Thymus (tissue), 11 donors: ENCODE results near the gene SCAI. TPM values are rescaled to one million over a fixed set of nuclear protein-coding genes. Genes with fewer than 3 reads are reported as not detected.

ENCODE experiments used
- DNase-seq, 9 donors: peaks; one replicate each; pipeline ENCODE4 v3.0.0-alpha.2; 2013; ENCODE audit warnings: low spot score in 9 of 9, low read depth in 6 of 9, missing footprints in 1 of 9
- H3K27ac ChIP-seq, 2 donors: one replicate each; pipeline ENCODE4 v1.5.1; 2013; ENCODE audit warnings: control low read depth in 1 of 2, low read depth in 1 of 2, low read length in 1 of 2, mild to moderate bottlenecking in 1 of 2, moderate library complexity in 1 of 2
- H3K27me3 ChIP-seq, 2 donors: one replicate each; pipeline ENCODE4 v1.5.1; 2013; ENCODE audit warnings: low read length in 1 of 2; ENCODE audit not compliant: control insufficient read depth in 2 of 2, insufficient read depth in 1 of 2
- H3K36me3 ChIP-seq, 2 donors: one replicate each; pipeline ENCODE4 v1.5.1; 2013; ENCODE audit warnings: low read length in 1 of 2, mild to moderate bottlenecking in 1 of 2, moderate library complexity in 1 of 2; ENCODE audit not compliant: control insufficient read depth in 2 of 2, insufficient read depth in 2 of 2
- H3K4me1 ChIP-seq, 2 donors: one replicate each; pipeline ENCODE4 v1.5.1; 2013; ENCODE audit warnings: low read length in 2 of 2; ENCODE audit not compliant: control insufficient read depth in 2 of 2, insufficient read depth in 2 of 2
- H3K4me3 ChIP-seq, 2 donors: one replicate each; pipeline ENCODE4 v1.5.1; 2013; ENCODE audit warnings: low read length in 2 of 2, control low read depth in 1 of 2, mild to moderate bottlenecking in 1 of 2
- H3K9me3 ChIP-seq, 2 donors: one replicate each; pipeline ENCODE4 v1.5.1; 2013; ENCODE audit warnings: low read length in 1 of 2, mild to moderate bottlenecking in 1 of 2; ENCODE audit not compliant: control insufficient read depth in 2 of 2, insufficient read depth in 1 of 2
- WGBS: extraction: QIAGEN DNeasy Blood & Tissue Kit; methylation state at CpG from one replicate; pipeline ENCODE4 v1.1.7; 2013; 5-methylcytosine and 5-hydroxymethylcytosine counted together
- polyA plus RNA-seq: library from polyadenylated mRNA; stranded (reverse); fragments of 200-250 nt; gene quantifications from one replicate; pipeline ENCODE4 v1.2.3, GENCODE V29; 2013
- total RNA-seq: library from RNA; stranded (reverse); fragments of 120-200 nt; gene quantifications from one replicate; pipeline ENCODE4 v1.2.4, GENCODE V29; 2013
- donor health status: healthy.

SCAI gene
- total and polyA plus RNA-seq, 2 donors: 9.4 to 23.5 TPM

- peaks cover 7 to 18% of the 10 kb centered on the region in 2 donors for H3K36me3 ChIP-seq
- 94% methylated on average over 1 of the region's 1 CpG for WGBS
- no peaks in the 10 kb centered on the region for H3K27me3 ChIP-seq
- H3K27ac ChIP-seq: no peak overlapping the region
- no peak for DNase-seq
- no peak overlapping the region for H3K4me3 ChIP-seq
- no peaks in the 10 kb centered on the region for H3K4me1 ChIP-seq
- no peaks in the 10 kb centered on the region for H3K9me3 ChIP-seq
These were observed 189.1 kb downstream of the SCAI start for GRCh38 chr9:124954255-124954654.

- Histone ChIP-seq H3K36me3 (peaks cover 7 to 18% of the 10 kb centered on the region in 2 donors), H3K27ac (no peak overlapping the region), H3K4me1 (no peaks in the 10 kb centered on the region), H3K27me3 (no peaks in the 10 kb centered on the region), H3K9me3 (no peaks in the 10 kb centered on the region), H3K4me3 (no peak overlapping the region)
- DNase-seq: no peak
- 94% methylated on average over 3 of the region's 3 CpGs for WGBS
These were observed 193.1 kb downstream of the SCAI start for GRCh38 chr9:124950050-124950718.

- no peaks in the 10 kb centered on the region for H3K4me1 ChIP-seq
- H3K9me3 ChIP-seq: no peaks in the 10 kb centered on the region
- no peak overlapping the region for H3K4me3 ChIP-seq
- H3K36me3 ChIP-seq: peaks cover 7 to 14% of the 10 kb centered on the region in 2 donors
- no peaks in the 10 kb centered on the region for H3K27me3 ChIP-seq
- H3K27ac ChIP-seq: no peak overlapping the region
- DNase-seq: no peak
- WGBS: 95% methylated on average over 2 of the region's 2 CpGs
These were observed 193.9 kb downstream of the SCAI start for GRCh38 chr9:124949387-124949786.

- no peak for DNase-seq
- H3K9me3 ChIP-seq: no peaks in the 10 kb centered on the region
- no peak overlapping the region for H3K4me3 ChIP-seq
- no peaks in the 10 kb centered on the region for H3K4me1 ChIP-seq
- 97% methylated on average over 5 of the region's 5 CpGs for WGBS
- H3K36me3 ChIP-seq: peaks cover 0 to 11% of the 10 kb centered on the region in 2 donors
- no peak overlapping the region for H3K27ac ChIP-seq
- H3K27me3 ChIP-seq: no peaks in the 10 kb centered on the region
These were observed 195.5 kb downstream of the SCAI start for GRCh38 chr9:124947727-124948391.

DNA sequence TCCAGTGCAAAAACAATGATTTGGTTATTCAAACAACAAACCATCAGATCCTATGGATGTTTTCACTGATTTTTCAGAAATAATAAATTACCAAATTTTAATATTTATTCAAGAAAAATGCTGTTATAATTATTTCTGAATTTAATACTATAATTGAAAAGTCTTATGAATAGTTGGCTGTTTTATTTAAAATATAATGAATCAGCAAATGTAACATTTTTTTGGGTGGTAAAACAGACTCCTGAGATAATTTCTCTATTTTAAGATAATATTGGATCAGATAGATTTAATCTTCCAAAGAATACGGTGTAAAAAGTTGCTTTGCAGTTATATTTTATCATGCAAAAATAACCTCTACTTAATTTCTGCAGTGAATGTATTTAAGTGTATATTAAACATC, 197.2 kb downstream of the SCAI start:
- Histone ChIP-seq H3K36me3 (peaks cover 0 to 6% of the 10 kb centered on the region in 2 donors), H3K9me3 (no peaks in the 10 kb centered on the region), H3K4me3 (no peak overlapping the region), H3K27me3 (no peaks in the 10 kb centered on the region), H3K27ac (no peak overlapping the region), H3K4me1 (peaks cover 0 to 5% of the 10 kb centered on the region in 2 donors)
- no peak for DNase-seq
- WGBS: 100% methylated on average over 1 of the region's 1 CpG

DNA sequence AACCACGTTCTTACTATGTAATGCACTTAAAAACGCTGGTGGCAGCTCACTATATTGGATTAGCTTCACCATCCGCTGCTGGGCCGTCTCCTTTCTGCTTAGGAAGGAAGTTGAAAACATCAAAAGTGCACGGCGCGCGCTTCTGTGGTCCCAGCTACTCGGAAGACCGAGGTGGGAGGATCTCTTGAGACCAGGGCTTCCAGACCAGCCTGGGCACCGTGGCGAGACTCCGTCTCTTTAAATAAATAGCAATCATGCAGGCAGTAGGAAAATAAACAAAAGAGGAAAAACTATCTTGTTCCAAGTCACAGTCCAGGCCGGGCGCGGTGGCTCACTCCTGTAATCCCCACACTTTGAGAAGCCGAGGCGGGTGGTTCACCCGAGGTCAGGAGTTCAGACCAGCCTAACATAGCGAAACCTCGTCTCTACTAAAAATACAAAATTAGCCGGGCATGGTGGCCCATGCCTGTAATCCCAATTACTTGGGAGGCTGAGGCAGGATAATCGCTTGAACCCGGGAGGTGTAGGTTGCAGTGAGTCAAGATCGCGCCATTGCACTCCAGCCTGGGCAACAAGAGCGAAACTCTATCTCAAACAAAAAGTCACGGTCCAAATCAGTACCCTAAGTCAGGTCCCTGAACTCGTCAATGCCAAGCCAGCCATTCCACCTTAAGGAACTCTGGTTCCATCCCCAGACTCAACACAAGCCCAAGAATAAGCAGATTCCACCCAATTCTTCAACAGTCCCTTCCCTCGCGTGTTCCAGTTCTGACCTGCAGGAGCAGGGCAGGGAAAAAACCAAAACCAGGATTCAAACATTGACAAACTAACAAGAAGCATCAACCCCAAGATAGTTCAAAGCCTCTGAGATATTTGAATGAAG, 201.4 kb downstream of the SCAI start:
- Histone ChIP-seq H3K9me3 (no peaks in the 10 kb centered on the region), H3K4me3 (peak overlapping the region; percentile 92 to 97), H3K36me3 (no peaks in the 10 kb centered on the region), H3K27ac (peak overlapping the region; percentile 93 to 98), H3K4me1 (peaks cover 4 to 10% of the 10 kb centered on the region in 2 donors), H3K27me3 (no peaks in the 10 kb centered on the region)
- peak in 7 of 9 donors; percentile 53 to 89 (median 69) for DNase-seq
- 18% methylated on average over 31 of the region's 31 CpGs for WGBS

DNA sequence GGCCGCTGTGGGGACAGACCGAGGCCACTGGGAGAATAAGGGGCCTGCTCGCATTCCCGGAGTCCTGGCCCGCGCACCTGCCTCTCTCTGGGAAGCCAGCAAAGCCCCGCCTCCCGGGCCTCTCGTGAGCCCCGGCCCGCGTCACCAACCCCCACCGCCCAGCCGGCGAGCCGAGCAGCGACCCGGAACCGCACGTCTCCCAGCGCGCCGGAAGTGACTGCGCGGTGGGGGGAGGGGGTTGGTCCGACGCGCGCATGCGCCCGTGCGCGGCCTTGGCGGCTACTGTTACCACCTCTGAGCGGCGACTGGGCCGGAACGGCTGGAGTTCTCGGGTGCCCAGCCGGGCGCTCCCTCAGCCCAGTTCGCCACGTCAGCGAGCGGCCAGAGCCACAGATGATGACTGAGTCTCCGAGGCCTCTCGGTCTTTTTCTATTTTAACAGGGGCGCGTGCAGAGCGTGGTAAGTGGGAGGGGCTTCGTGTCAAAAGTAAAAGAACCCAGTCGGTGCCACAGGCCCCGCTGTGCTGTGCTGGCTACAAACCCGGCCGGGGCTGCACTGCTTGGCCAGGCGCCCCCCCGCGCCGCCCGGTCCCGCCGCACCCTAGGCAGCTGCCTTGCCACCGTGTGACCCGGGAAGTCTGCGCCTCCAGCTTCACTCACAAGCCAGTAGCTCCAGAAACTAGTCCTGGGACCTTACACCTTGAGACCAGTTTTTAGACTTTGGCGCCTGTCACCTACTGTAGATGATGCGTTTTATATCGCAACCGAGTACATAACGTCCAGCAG, 202.2 kb downstream of the SCAI start, which contains the start of gene GOLGA1:
Gene GOLGA1 (minus strand): TSS at position 190 of the 785 bp plus-strand sequence. CDS start 2,372 bp downstream, outside the sequence.
- under 1% methylated on average over 70 of the region's 70 CpGs for whole genome bisulfite sequencing

DNA sequence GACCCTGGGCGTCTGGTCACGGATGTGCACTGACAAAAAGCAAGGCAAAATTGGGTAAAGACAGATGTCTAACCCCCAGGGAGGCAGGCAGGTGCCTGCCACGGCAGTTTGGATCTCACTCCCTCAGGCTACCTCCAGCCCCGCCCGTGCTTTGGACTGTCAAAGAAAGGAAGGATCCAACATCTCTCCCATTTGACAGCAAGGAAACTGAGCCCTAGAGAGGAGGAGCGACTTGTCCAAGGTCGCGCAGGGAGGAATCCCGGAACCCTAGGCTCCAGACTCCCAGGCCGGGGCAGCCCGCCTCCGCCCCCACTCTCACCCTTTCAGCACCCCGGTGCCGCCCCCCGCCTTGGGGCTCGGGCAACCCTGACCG, 202.8 kb downstream of the SCAI start:
- peaks cover 4 to 10% of the 10 kb centered on the region in 2 donors for H3K4me1 ChIP-seq
- H3K4me3 ChIP-seq: peak overlapping the region; percentile 92 to 97
- under 1% methylated on average over 17 of the region's 17 CpGs for WGBS
- H3K36me3 ChIP-seq: peaks cover 5 to 6% of the 10 kb centered on the region in 2 donors
- peak in 3 of 9 donors; percentile 8 to 24 (median 12) for DNase-seq
- H3K27me3 ChIP-seq: no peaks in the 10 kb centered on the region
- H3K9me3 ChIP-seq: no peaks in the 10 kb centered on the region
- peak overlapping the region; percentile 84 to 93 for H3K27ac ChIP-seq

More for the DNA sequence above, 202.2 kb downstream of the SCAI start, which contains the start of gene GOLGA1:
- H3K36me3 ChIP-seq: peaks cover 5% of the 10 kb centered on the region in 2 donors
- H3K4me3 ChIP-seq: peak within 1 kb of the TSS; percentile 92 to 97
- DNase-seq: peak; percentile 73 to 95 (median 89)
- H3K27ac ChIP-seq: peak within 1 kb of the TSS; percentile 93 to 98
- H3K9me3 ChIP-seq: no peaks in the 10 kb centered on the region
- H3K4me1 ChIP-seq: peaks cover 4 to 10% of the 10 kb centered on the region in 2 donors
- no peaks in the 10 kb centered on the region for H3K27me3 ChIP-seq
